Neutrophil (primary cell): ENCODE results near the gene GOLGA6B.
"Not testable (repeated sequence)": the region's sequence is repeated elsewhere in the genome, so short reads cannot be mapped to it uniquely, and the experiment has no call there.

Experiments
- H3K27ac ChIP-seq: fragments of 200-600 bp; sonication (generic); 2 replicates; pipeline ENCODE4 v1.5.1; 2016; ENCODE audit warnings: mild to moderate bottlenecking, moderate library complexity
- H3K27me3 ChIP-seq: fragments of 200-600 bp; sonication (generic); 2 replicates; pipeline ENCODE4 v1.6.0; 2016; ENCODE audit warnings: mild to moderate bottlenecking
- H3K36me3 ChIP-seq: fragments of 200-600 bp; sonication (generic); 2 replicates; pipeline ENCODE4 v1.5.1; 2017
- H3K4me1 ChIP-seq, 2 experiments: fragments of 200-600 bp in 1 of 2; sonication (generic) in 1 of 2; 1 replicate in 1 of 2; 2 replicates in 1 of 2; pipeline versions ENCODE4 v1.5.1 to v1.6.1; 2013 to 2016; ENCODE audit warnings: low read depth in 1 of 2, low read length in 1 of 2, mild to moderate bottlenecking in 1 of 2, moderate library complexity in 1 of 2; ENCODE audit not compliant: control insufficient read depth in 1 of 2, insufficient read depth in 1 of 2
- H3K4me3 ChIP-seq, 2 experiments: fragments of 200-600 bp in 1 of 2; sonication (generic) in 1 of 2; 1 replicate in 1 of 2; 2 replicates in 1 of 2; pipeline ENCODE4 v1.5.1; 2013 to 2016; ENCODE audit warnings: low read depth in 1 of 2, low read length in 1 of 2, mild to moderate bottlenecking in 1 of 2, moderate library complexity in 1 of 2
- H3K9me3 ChIP-seq: fragments of 200-600 bp; sonication (generic); 2 replicates; pipeline ENCODE4 v1.5.1; 2016
- TF ChIP-seq, protein P1 (sequence below): fragments of 200-600 bp; sonication (generic); IDR thresholded peaks from 2 replicates; pipeline ENCODE4 v1.5.1; 2016; ENCODE audit warnings: antibody characterized with exemption

GOLGA6B gene

DNA sequence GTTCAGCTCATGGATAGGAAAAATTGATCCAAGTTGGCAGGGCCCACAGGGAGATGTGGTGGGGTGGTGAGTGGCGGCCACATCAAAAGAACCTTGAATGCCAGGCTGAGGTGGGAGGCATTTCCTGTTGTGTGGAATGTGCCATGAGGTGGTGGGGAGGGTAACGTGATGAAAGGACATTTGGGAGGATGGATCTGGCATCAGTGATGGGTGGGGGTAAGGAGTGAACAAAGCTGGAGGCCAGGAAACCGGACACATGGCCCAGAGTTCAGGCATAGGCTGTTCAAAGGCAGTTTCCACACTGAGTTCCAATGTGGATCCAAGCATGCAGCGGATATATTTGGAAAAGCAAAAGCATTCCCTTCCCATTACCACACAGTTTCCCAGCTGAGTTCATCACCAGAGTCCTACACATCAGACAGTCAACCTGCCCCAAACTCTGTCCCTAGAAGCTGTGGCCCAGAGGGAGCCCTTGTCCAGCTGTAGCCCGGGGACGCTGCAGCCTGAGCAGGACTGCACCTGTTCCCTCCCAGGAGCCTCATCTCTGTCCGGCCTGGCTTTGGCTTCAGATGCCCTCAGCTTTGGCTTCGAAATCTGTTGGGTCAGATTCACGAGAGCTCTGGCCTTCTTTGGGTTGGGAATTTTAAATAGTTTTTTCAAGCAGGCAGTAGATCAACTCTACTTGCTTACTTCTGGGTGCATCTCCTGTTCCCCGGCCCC lies 37.8 kb upstream of the GOLGA6B start:
- H3K36me3 ChIP-seq = no peaks in the 10 kb centered on the region
- no peaks in the 10 kb centered on the region for H3K4me1 ChIP-seq
- no peaks in the 10 kb centered on the region for H3K27me3 ChIP-seq
- H3K27ac ChIP-seq = no peak overlapping the region
- no peaks in the 10 kb centered on the region for H3K9me3 ChIP-seq
- TF ChIP-seq, protein P1, sequence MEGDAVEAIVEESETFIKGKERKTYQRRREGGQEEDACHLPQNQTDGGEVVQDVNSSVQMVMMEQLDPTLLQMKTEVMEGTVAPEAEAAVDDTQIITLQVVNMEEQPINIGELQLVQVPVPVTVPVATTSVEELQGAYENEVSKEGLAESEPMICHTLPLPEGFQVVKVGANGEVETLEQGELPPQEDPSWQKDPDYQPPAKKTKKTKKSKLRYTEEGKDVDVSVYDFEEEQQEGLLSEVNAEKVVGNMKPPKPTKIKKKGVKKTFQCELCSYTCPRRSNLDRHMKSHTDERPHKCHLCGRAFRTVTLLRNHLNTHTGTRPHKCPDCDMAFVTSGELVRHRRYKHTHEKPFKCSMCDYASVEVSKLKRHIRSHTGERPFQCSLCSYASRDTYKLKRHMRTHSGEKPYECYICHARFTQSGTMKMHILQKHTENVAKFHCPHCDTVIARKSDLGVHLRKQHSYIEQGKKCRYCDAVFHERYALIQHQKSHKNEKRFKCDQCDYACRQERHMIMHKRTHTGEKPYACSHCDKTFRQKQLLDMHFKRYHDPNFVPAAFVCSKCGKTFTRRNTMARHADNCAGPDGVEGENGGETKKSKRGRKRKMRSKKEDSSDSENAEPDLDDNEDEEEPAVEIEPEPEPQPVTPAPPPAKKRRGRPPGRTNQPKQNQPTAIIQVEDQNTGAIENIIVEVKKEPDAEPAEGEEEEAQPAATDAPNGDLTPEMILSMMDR = no peak
- no peak overlapping the region for H3K4me3 ChIP-seq

DNA sequence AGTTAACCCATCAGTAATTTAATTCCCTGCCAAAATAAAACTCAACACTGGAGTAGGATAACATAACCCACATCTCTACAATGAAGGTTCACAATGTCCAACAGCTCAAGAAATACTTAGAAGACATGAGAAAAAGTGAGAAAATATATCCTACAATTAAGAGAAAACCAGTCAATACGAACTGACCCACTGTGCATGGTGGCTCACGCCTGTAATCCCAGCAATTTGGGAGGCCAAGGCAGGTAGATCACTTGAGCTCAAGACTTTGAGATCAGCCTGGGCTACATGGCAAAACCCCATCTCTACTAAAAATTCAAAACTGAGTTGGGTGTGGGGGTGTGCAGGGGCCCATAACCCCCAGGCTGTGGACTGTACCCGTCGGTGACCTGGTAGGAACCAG lies 30.6 kb upstream of the GOLGA6B start:
- not testable (repeated sequence) for H3K4me1 ChIP-seq, H3K4me3 ChIP-seq, H3K27me3 ChIP-seq, H3K27ac ChIP-seq, H3K36me3 ChIP-seq, H3K9me3 ChIP-seq

DNA sequence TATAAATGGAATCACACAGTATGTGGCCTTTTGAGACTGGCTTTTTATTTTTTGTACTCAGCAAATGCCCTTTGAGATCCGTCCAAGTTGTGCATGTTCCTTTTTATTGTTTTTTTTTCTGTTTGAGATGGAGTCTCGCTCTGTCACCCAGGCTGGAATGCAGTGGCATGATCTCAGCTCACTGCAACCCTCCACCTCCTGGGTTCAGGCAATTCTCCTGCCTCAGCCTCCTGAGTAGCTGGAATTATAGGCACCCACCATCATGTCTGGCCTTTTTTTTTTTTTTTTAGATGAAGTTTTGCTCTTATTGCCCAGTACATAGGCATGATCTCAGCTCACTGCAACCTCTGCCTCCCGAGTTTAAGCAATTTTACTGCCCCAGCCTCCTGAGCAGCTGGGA lies 28.3 kb upstream of the GOLGA6B start:
- not testable (repeated sequence) for H3K36me3 ChIP-seq, H3K4me1 ChIP-seq, H3K4me3 ChIP-seq, H3K27ac ChIP-seq, H3K9me3 ChIP-seq, H3K27me3 ChIP-seq

DNA sequence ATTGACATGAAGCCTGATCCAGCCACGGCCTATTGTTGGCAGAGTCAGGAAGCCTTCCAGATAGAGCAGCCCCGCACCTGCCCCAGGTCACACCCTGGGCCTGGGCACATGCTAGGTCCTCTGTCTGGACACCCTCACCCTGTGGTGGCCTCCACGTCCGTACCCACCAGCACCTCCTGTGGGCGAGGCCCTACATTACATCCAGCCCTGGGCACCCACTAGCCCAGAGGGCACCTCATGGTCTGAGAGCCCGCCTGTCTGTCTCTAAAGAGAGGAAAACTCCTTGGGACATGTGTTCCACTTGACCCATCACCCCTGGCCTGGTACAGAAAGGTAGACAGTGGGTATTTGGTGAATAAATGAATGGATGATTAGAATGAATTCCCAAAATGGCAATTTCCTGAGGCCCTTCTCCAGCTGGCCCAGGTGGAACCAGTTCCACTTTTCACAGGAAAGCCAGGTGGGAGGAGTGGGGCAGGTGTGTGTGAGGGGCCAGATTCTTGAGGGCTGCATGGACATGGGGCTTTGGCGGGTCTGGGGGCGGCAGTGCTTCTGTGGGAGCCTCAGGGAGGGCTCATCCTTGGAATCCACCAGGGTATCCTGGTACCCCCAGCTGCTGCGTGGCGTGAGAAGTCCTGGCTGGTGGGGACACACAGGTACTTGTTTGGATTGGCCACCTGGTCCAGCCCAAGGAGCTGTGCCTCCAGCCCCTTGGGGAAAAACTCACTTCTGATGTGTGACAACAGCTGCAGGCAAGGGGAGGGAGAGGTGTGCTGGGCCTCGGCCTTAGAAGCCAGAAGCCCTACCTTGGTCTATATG lies 26.0 kb upstream of the GOLGA6B start:
- not testable (repeated sequence) for H3K36me3 ChIP-seq, H3K4me1 ChIP-seq, H3K27ac ChIP-seq, H3K4me3 ChIP-seq, H3K27me3 ChIP-seq, H3K9me3 ChIP-seq

DNA sequence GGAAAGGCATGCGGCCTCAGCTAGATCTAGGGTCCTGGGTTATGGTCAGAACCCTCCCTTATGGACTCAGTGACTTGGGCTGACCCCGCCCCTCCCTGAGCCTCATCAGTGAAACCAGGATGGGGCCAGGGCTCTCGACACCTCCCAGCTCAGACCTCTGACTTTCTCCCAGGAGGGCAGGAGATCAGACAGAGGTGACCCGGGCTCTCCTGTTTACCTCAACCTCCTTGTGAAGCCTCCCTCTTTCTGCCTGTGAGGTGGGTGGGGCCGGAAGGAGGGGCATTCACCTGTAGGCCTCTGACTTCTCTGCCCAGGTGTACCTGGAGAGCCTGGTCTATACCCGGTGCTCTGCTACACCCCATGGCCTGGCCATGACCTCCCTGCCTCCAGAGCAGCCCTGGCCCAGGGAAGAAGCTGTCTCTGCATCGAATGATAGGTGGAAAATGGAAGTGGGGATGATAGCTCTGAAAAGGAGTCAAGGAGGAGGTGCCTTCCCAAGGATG lies 25.4 kb upstream of the GOLGA6B start:
- not testable (repeated sequence) for H3K4me3 ChIP-seq, H3K36me3 ChIP-seq, H3K4me1 ChIP-seq, H3K27ac ChIP-seq, H3K9me3 ChIP-seq, H3K27me3 ChIP-seq

DNA sequence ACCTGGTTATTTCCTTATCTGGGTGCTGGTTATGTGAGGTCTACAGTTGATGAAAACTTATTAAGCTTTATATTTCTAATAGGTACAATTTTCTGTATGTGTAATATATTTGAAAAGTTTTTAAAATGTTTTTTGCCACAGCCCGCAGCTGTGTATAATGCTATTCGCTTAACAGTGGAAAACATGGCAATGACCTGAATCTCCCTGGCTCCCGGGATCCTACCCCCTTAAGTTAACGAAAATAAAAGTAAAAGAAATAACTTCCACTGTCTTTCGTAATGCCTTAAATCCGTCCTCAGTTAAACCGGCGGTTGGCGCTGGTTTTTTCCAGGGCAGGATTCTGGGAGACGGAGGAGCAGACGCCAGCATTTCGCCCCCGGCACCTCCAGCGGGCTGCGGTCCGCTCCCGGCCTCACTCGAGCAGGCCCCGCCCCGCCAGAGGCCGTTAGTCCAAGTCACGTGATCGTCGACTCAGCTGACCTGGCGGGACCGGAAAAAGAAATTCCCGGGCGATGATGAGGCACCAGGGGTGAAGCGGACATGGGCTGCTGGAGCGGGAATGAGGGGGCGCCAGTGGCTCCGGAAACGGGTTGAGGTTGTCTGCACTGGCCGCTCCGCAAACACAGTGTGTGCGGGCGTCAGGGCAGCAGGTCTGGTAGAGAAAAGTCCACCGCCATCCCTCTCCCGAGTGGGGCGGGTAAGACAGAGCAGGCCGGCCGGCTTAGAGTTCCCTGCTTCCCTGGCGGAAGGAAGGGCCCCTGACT lies 17.8 kb upstream of the GOLGA6B start:
- not testable (repeated sequence) for H3K27ac ChIP-seq, H3K27me3 ChIP-seq, H3K36me3 ChIP-seq, H3K9me3 ChIP-seq, H3K4me1 ChIP-seq
- H3K4me3 ChIP-seq = peak overlapping the region in 1 of 2 experiments; percentile 38

DNA sequence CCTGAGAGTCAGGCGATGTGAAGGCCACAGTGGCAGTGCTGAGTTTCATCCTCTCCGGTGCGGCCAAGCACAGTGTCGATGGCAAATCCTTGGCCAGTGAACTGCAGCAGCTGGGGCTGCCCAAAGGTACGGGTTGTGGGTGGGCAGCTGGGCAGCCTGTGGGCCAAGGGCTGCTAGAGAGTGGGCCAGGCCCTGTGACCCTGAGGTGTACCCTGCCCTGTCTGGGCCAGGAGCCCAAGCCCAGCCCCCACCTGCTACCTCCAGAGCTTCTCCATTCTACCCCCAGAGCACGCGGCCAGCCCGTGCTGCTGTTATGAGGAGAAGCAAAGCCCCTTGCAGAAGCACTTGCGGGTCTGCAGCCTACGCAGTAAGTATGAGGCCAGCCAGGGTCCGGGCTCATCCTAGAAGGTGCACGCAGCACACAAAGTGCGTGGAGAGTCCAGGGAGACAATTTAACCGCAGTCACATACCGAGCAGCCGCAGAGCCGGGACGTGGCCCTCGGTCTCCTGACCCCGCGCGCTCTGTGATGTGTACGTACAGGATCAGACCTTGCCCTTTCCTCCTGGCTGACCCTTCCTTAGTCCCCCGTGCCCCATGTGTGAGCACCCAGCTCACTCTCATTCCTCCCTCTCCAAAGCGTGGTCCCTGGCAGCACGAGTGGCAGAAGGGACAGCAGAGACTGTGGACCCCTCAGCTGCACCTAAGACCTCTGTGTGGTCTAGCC lies 14.6 kb upstream of the GOLGA6B start:
- H3K27me3 ChIP-seq, H3K36me3 ChIP-seq, H3K27ac ChIP-seq, H3K4me1 ChIP-seq, H3K4me3 ChIP-seq, H3K9me3 ChIP-seq: not testable (repeated sequence)

DNA sequence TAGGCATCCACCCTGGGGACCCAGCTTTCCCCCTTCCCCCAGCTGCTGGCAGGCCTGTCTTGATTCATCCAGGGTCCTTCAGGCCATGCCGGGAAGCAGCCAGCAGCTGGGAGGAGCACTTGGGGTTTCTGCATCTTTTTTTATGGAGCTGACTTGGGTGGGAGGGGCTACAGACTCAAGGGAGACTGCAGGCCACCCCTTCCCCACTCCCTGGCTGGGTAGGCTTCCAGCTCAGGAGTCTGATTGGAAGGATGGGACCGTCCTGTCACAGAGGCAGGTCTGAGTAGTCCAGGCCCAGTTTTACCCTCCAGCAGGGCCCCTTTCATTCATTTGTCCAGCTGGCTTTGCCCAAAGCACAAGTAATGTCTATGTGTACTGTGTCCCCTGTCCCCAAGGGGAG lies 12.2 kb upstream of the GOLGA6B start:
- H3K4me1 ChIP-seq, H3K9me3 ChIP-seq, H3K4me3 ChIP-seq, H3K27me3 ChIP-seq, H3K27ac ChIP-seq, H3K36me3 ChIP-seq: not testable (repeated sequence)

DNA sequence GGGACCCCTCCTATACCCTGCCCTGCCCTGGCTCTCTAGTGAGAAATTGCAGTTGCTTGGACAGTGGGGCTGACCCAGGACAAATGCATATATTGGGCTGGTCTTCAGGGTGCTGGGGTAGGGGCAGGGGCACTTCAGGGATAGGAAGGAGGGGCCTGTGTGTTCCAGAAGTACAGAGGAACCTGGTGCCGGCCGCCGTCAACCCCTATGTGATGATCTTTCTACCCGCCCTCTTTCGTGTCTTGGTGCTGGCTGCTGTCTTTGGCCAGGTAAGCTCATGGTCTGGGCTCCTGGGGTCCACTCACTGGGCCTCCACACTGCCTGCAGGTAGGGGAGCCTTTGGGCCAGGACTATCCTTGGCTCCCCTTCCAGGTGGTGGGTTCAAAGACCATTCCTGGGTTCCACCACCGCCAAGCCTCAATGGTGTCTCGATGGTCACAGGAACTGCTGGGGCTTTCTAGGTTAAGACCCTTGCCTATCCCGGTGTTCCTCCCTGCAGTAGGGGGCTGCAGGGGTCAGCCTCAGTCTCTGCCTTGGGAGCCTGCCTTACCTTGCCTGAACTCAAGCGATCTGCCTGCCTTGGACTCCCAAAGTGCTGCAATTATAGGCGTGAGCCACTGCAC lies 5.8 kb upstream of the GOLGA6B start:
- H3K27ac ChIP-seq, H3K4me1 ChIP-seq, H3K27me3 ChIP-seq, H3K36me3 ChIP-seq, H3K4me3 ChIP-seq, H3K9me3 ChIP-seq: not testable (repeated sequence)

DNA sequence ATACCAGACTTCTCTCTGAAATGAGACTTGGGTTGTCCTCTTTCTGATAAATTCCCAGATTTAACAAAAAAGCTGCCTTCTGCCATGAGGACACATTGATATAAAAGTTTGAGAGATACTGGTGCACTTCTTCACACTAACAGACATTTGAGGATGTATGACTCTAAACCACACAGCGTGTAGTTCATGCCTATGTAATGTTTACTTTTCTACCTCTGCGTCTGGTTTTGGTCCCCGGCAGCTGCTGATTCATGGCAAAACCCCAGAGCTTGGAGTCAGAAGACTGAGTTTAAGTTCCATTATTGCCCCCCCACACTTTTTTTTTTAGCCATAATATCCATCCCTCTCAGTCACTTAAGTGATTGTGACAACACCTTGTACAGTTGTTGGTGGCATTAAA lies 1.5 kb downstream of the GOLGA6B start:
- not testable (repeated sequence) for H3K9me3 ChIP-seq, H3K4me1 ChIP-seq, H3K27ac ChIP-seq

DNA sequence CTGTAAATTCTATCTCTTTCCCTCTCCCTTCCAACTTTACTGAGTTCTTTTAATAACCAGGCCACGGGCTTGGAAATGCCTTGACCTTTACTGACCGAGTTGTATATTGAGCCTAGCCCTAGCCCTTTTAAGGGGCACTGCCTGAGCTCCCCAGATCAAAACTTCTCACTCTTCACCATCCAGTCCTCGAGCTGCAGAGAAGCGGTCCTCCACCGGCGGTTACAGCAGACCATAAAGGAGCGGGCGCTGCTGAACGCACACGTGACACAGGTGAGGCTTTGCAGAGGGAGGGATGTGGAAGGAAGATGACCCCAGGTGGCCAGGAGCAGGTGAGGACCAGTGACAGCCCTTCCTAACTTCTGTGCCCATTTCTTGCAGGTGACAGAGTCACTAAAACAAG lies 6.6 kb downstream of the GOLGA6B start:
- not testable (repeated sequence) for H3K4me1 ChIP-seq, H3K27me3 ChIP-seq, H3K4me3 ChIP-seq, H3K27ac ChIP-seq, H3K9me3 ChIP-seq, H3K36me3 ChIP-seq

More for the DNA sequence above, 1.5 kb downstream of the GOLGA6B start:
- H3K4me3 ChIP-seq, H3K36me3 ChIP-seq, H3K27me3 ChIP-seq: not testable (repeated sequence)

DNA sequence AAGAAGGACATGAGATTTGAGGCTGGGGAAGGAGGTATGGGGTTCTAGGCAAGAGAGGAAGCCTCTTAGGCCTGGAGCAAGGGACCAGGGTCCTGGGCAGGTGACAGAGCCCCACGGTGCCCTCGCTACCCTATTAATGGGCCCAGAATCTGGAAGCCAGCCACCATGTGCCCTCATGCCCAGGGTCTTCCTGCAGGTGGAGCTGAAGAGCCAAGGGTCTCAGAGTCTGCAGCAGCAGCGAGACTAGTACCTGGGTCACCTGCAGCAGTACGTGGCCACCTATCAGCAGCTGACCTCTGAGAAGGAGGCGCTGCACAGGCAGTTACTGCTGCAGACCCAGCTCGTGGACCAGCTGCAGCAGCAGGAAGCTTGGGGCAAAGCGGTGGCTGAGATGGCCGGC lies 9.4 kb downstream of the GOLGA6B start:
- H3K27me3 ChIP-seq, H3K9me3 ChIP-seq, H3K27ac ChIP-seq, H3K4me3 ChIP-seq, H3K36me3 ChIP-seq, H3K4me1 ChIP-seq: not testable (repeated sequence)
